Glomerular visceral epithelial cell (primary cell): ENCODE measurements around the gene PSORS1C1.
A peak's percentile ranks its signal among the peaks of the same experiment; 100 is the strongest.

Experiments
- DNase-seq: peaks from one replicate; pipeline ENCODE4 v3.0.0-alpha.2; 2016; ENCODE audit errors: extremely low spot score

Gene PSORS1C1

DNA sequence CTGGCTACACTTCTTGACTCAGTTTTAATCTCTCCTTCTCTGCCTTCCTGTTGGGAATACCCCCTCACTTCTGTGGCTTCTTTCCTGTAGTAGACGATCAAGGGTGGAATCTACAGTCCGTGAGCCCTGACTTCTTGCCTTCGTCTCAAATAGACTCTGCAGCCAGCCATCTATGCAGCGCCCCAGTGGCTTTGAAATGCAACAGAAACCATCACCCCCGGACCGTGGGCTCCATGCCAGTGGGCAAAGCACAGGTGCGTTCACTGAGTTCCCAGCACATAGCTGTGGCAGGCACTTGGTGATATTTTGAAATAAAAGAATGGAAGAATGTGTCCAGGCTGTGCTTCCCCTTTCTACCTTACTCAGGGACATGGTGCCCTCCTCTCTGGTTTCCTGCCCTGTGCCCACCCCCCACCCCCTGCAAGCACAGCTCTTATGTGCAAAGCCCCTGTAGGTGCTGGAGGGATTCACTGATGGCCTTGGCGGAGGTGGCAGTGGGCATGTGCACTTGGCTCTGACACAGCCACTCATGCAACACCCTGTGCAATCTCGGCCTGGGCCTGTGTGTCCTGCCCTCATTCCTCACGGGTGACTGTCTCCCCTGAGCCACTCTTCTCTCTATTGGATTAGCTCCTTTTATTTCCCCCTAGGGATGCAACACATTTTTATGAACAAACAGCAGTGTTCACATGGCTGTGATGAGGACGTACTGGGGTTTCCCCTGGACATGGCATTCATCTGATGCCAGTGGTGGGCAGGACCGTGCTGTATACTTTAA is 11.2 kb downstream of the PSORS1C1 start:
- peak; percentile 52 for DNase-seq

DNA sequence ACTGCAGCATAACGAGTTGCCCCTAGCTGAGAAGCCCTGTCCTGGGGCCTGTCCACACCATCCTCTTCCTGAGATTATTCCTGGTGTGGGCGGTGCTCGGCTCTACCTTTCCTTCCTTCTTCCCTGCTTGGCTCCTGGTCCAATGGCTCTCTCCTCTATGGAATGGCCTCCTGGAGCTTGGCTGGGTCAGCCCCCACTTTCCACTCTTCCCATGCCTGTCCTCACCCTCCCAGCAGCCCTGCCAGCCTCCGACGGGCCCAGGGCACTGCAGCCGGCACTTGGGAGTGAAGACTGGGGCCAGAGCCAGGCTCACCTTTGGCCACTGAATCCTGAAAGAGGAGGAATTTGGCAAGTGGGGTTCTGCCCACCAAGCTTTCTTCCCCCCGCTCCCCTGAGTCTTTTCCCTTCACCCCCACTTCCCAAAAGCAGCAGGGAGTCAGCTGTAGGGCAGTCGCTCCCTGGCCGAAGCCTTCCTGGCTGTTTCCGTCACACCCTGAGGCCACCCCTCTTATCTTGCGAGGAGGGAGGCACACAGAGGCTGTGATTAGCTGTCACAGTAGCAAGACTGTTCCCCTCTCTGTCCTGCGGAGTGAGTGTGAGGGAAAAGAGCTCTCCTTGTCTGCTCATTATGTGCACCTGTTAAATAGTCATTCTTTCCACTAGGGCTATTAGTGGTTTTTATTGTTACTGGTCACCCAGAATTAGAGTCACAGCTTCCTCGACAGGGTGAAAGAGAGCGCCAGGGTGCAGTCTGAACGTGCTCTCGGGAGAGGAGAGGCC is 12.0 kb downstream of the PSORS1C1 start:
- no peak for DNase-seq

DNA sequence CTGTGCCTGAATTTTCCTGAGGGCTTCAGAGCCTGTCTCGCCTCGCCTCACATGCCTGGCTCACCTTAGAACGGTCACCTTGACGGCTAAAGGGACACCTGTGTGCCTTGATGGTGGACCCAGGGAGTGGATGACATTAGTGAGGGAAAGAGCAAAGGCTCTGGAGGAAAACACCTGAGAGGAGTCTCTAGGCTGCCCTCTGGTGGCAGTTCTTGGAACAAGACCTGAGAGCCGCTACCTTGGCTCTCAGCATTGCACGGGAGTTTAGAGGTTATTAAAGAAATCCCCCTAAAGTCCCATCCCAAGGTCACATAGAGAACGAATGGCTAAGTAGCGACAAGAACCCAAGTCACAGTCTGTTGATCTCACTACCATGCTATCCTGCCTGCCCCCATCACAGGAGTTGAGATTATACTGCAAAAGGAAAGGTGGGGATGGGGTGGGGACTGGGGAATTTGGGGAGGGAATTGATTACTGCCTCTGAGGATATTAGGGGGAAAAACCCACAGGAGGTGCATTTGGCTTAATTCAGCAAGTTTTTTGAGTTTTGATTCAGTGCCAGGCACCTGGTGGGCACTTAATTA is 13.6 kb downstream of the PSORS1C1 start:
- DNase-seq, result peak; percentile 68

DNA sequence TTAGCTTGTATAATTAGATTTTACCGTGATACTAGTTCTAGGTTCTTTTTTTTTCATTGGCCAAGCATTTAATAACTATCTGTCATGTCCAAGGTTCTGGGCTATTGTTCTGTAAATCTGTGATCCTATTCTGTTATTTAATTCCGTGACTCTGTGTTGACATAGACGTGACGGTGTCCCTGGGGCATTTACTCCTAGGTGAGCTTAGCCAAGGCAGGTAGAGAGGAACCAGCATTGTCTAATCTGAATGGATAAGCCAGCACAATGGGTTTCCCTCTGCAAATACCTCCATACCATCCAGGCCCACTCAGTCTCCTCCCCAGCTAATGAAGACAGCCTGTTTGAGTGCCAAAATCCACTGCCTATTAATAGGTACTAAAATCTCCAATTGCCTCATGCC is 14.5 kb downstream of the PSORS1C1 start:
- DNase-seq, result no peak

DNA sequence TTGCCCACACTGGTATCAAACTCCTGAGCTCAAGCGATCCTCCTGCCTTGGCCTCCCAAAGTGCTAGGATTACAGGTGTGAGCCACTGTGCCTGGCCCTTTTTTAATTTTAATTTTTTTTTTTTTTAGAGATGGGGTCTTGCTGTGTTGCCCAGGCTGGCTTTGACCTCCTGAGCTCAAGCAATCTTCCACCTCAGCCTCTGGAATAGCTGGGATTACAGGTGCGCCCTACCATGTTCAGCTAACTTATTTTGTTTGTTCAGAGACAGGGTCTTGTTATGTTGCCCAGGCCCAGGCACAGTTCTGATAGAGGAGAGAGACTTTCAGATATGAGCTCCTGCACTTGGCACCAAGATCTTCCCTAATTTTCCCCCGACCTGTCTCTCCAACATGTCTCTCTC is 16.2 kb downstream of the PSORS1C1 start:
- DNase-seq, result no peak

DNA sequence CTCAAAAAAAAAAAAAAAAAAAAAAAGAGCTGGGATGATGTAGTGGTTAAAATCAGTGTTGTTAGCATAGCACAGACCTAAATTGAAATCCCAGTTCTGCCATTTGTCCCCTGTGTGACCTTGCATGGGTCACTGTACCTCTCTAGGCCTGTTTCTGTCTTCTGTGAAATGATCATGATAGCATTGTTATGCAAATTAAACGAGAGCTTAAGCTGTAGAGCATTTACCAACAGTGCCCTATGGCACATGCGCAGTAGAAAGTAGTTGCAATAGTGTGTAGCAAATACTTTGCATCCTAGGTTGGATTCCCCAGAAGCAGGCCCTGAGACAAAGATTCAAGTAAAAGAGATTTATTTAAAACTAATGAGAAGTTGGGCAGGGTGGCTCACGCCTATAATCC is 17.0 kb downstream of the PSORS1C1 start:
- DNase-seq, result no peak

DNA sequence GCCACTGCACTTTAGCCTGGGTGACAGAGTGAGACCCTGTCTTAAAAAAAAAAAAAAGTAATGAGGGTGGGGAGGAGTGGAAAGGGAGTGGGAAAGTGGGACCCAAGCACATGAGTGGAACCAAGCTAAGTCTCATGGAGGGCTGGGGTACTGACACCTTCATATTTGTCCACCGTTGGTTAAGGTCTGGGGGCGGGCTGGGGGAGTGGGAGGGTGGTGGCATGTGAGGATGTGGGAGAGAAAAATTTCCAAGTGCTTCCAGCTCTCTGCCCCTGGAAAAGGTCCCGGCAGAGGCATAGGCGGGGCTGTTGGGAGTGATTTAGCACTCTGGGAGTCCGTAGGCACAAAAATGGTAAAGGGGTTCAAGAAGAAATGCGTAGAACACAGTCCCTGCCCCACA is 18.2 kb downstream of the PSORS1C1 start:
- DNase-seq, result no peak

DNA sequence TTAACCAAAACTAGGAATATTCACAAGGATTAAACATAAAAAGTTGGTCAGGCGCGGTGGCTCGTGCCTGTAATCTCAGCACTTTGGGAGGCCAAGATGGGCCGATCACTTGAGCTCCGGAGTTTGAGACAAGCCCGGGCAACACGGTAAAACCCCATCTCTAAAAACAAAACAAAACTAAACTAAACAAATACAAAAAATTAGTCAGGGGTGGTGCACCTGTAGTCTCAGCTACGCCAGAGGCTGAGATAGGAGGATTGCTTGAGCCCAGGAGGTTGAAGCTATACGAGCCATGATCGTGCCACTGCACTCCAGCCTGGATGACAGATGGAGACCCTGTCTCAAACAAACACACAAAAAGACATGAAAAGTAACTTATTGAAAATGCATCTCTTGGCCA is 21.1 kb downstream of the PSORS1C1 start:
- no peak for DNase-seq

DNA sequence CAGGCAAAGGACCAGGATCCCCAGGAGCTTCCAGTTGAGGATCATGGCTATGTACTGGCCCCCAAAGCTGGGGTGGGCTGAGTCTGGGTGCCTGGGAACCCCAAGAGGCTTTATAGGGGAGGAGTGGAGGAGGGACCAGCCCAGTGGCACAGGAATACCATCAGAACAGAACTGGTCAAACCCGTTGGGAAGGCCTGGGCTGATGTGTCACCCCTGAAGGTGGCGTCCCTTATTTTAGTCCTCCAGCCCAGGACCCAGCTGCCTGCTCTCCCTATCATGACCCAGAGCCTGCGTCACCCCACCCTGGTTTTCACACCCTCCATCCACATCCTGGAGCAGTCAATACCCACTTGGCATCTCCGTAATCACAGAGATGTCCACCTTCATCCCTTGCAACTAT is 24.4 kb downstream of the PSORS1C1 start, which contains the start of gene PSORS1C2:
PSORS1C2 (minus strand) TSS at position 85 of the 400 bp plus-strand sequence; CDS start at position 45, 40 bp downstream.
- no peak for DNase-seq

DNA sequence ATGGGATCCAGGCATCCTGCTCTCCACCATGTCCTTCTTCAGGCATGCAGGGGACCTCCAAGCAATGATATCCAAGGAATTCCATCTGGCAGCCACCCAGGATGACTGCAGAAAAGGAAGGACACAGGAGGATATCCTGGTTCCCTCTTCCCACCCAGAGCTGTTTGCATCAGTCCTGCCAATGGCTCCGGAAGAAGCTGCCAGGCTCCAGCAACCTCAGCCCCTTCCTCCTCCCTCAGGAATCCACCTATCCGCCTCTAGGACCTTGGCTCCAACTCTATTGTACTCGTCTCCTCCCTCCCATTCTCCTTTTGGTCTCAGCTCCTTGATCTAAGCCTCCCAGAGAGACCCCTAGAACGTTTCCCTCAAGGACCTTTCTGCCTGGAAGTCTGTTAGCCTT is 25.0 kb downstream of the PSORS1C1 start:
- peak; percentile 78 for DNase-seq

DNA sequence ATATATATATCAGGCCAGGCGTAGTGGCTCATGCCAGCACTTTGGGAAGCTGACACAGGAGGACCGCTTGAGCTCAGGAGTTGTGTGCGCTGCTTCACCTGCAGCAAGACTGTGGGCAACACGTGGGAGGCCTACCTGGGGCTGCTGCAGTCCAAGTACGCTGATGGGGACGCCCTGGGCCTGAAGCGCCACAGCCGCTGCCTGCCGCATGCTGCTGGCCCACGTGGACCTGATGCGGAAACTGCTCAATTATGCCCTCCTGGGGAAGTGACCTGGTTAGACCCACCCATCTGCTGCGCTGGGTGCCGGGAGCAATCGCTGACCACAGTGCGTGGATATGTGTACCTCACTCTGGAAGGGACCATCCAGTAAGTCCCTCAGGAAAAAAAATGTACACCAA is 26.0 kb downstream of the PSORS1C1 start:
- DNase-seq, result no peak

DNA sequence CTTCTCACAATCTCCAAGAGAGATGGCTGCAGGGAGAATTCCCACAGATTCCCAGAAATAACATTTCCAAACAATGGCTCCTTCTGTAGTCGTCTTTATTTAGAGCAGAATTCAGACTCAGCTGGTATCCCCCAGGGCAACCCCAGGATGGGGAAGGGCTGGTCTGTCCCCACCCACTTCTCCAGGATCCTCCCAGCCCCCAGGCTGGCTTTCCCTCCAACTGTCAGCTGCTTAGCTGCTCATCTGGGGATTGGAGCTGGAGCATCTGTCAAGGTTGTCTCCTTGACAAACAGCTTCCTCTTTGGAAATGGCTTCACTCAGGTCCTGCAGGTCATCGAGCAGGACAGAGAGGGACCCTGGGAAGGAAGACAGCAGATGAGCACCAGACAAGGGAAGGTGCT is 27.8 kb downstream of the PSORS1C1 start:
- no peak for DNase-seq

DNA sequence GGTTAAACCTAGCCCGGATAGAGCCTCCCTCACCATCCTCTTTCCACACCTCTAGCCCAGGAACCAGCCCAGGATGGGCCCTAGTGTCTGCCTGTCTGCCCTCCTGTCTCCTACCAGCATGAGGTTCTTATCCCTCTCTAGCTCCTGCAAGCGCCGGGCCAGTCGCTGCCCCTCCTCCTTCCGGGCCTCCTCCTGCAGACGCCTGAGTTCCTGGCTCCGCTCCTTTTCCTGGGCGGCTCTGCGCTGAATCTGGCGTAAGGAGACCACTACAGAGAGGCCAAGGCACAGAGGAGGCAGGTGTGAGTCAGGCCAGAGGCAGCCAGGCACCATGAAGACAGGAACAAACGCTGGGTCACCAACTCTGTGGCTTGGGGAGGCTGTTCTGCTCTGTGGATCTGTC is 28.5 kb downstream of the PSORS1C1 start:
- peak; percentile 93 for DNase-seq

DNA sequence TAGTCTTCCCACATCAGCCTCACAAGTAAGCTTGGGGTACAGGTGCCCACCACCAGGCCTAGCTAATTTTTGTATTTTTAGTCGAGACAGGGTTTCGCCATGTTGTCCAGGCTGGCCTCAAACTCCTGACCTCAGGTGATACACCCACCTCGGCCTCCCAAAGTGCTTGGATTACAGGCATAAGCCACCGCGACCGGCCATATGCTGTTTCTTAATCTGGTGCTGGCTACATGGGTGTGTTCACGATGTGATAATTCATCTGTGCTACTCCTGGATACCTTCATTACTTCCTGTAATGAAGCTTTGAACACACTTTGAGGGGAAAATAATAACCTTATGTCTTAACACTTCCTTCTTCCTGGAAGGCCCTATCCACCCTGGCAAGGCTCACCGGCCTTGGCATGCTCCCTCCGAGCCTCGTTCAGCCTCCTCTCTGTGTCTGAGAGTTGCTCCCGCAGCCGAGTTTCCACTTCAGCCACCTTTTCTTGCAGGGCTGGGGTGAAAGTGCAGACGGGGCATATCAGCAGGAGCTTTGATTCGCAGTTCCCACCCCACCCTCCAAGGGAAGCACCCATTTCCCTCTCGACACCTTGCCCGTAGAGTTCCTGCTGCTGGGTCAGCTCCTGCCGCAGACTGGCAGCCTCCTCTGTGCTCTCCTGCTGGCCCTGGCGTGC is 29.8 kb downstream of the PSORS1C1 start:
- DNase-seq, result no peak

DNA sequence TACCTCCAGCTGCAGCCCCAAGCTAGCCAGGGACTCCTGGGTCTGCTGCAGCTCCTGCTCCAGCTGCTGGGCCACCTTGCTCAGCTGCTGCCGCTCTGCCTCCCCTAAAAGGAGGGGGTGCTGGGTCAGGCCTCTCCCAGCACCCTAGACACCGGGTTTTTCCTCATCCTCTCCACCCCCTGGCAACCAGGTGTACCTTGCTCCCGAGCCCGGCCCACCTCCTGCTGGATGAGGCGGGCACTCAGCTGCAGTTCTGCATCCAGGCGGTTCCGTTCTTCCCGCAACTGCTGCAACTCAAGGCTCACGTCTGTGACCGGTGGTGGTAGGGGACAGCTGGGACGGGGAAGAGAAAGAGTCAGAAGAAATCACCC is 30.4 kb downstream of the PSORS1C1 start:
- no peak for DNase-seq

DNA sequence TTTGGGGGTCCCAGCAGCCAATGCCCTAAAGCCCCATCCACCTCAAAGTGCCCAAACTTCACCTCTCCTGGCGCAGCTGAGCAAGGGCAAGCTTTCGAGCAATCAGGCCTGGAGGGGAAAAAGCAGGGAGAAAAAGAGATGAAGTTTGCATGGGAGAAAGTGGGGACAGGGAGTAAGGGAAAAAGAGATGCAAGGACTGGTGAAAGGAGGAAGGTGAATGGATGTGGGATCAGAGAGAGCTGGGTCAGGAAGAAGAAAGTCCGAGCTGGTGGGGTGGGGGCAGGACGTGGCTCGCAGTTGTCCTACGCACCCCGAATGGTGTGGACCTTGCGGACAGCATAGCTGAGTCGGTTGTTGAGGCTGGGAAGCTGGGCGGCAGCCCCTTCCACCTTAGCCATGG is 30.8 kb downstream of the PSORS1C1 start:
- DNase-seq, result no peak

DNA sequence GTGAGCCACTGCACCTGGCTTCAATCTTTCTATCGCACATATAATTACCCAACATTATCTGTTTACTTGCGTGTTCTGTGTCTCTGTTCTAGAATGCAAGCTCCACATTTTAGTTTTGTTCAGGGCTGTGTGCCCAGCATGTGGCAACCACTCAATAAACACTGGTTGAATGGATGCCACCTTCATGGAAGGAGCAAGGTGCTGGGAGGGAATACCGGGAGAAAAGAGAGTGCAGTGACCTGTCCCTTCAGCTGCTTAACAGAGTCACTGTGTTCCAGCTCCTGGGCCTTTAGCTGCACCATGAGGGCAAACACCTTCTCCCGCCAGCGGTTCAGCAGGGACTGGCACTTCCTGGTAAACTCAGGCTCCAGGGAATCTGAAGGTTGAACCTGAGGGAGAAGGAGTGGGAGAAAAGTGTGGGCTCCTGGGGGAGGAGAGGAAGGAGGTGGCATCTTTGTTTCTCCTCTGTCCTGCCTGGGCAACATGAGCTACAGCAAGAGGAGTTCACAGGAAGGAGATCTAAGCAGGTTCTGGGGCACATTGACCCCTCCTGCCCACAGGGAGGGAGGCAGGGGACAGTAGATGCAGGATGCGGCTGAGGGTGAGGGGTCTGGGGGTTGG is 35.3 kb downstream of the PSORS1C1 start:
- DNase-seq, result no peak

DNA sequence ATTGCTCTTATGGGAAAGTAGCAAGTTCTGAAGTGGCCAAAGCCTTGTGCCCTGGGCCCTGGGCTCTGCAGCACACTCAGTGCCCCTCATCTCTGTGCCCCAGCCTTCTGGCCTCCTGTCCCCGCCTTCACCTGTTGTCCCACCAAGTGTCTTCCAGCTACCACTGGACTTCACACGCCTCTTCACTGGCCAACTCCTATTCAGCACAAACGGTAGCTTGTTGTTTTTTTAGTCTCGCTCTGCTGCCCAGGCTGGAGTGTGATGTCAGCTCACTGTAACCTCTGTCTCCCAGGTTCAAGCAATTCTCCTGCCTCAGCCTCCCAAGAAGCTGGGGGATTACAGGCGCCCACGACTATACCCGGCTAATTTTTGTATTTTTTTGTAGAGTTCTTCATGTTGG is 38.2 kb downstream of the PSORS1C1 start:
- peak; percentile 69 for DNase-seq

DNA sequence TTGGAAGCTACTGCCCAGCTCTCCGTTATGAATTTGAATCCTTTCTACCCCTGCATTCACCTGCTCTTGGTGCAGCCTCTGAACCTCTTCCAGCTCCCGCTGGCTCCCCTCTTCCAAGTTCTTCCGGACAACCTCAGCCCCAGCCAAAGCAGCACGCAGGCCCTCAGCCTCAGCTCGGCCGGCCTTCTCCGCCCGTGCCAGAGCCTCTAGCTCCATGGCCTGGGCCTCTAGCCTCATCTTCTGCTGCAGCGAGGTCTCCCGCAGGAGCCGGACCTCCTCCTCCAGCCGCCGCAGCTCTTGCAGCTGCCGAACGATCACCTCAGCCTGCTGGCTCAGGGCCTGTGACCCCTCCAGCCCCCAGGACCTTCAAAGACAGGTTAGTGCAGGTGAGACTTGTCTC is 39.8 kb downstream of the PSORS1C1 start:
- DNase-seq, result no peak

DNA sequence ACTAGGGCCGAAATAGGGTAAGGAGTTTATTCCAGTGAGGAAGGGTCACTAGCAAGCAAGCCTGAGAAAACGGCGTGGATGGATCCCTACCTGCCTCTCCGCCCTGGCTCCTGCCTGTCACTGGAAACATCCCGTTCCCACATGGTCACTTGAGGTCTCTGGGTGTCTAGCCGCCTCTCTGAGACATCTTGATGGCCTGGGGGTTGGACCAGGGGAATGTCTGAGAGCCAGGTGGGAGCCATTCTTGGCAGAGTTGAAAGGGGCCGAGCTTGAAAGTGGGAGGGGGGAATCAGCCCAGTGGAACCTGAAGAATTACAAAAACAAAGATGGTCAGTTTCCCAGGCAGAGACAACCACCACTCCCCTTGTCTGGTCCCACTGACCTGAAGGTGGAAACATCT is 42.0 kb downstream of the PSORS1C1 start:
- no peak for DNase-seq

DNA sequence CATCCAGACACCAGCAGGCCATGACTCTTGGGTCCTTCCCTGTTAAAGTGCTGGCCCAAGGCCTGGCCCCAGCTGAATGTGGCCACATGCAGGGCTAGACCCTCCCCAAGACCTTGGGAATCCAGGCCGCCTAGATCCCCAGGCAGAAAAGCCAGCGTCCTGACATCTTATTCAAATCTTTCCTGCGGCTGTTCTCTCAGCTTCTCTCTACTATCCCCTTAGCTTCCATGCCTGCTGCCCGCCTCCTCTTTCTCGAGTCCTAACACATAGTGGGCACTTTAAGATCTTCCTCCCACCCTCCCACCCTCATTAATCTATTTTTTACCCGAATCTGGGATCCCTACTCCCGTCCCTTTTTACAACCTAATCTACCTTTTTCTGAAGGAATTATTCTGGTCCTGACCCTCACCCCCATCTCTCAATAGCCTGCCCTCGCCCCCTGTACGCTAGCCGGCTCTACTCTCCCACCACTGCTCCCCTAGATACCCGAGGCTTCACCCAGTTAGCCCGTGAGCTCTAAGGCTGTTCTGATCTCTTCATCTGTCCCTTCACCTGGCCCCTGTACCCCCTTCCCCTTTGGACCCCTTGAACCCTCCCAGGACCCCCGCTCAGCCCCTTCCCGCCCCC is 43.0 kb downstream of the PSORS1C1 start, which contains the start of gene CCHCR1:
CCHCR1 (minus strand) TSS at position 290 of the 627 bp plus-strand sequence; CDS start at position 88, 202 bp downstream.
- DNase-seq, result no peak
